Activated naive CD4-positive, alpha-beta T cell (primary cell): ENCODE results near the gene B3GALT4.
"Not testable (repeated sequence)": the region's sequence is repeated elsewhere in the genome, so short reads cannot be mapped to it uniquely, and the experiment has no call there.

Experiments
- DNase-seq, 4 experiments: peaks; one replicate each; lab custom pipeline; 2025; lab: John Stamatoyannopoulos, UW

The B3GALT4 gene

DNA sequence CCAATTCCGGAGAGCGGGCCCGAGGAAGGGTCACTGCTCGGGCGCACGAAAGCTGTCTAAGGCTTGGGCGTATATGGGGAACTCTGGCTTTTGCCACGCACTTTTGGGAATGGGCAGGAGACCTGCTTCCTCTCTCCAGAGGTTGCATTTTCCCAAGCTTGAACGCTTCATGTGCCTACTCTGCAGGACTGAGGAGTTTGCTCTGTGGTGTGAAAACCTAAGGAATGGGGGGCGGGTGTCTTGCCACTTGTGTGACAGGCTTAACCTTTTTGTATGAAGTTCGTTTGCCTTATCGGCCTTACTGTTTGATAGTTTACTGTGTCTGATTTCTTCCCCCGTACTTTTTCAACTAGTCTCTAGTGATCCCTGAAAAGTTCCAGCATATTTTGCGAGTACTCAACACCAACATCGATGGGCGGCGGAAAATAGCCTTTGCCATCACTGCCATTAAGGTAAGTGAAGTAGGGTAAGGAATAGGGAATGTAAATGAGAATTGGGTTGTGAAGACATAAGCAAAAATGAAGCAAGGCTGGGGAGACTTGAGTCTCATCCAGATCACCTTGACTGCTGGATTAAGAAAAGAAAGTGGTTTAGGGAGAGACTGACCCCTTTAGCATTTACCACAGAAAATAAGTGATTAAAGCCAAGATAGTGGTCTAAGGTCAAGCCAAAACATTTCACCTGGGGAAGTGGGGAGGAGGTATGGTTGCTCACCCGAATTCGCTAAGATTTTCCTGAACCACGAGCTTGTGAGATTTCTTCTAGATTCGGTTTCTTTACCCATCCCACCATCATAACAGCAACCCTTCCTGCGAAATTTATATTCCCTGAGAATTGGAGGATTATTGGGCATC is 4.4 kb upstream of the B3GALT4 start:
- DNase-seq: no peak

DNA sequence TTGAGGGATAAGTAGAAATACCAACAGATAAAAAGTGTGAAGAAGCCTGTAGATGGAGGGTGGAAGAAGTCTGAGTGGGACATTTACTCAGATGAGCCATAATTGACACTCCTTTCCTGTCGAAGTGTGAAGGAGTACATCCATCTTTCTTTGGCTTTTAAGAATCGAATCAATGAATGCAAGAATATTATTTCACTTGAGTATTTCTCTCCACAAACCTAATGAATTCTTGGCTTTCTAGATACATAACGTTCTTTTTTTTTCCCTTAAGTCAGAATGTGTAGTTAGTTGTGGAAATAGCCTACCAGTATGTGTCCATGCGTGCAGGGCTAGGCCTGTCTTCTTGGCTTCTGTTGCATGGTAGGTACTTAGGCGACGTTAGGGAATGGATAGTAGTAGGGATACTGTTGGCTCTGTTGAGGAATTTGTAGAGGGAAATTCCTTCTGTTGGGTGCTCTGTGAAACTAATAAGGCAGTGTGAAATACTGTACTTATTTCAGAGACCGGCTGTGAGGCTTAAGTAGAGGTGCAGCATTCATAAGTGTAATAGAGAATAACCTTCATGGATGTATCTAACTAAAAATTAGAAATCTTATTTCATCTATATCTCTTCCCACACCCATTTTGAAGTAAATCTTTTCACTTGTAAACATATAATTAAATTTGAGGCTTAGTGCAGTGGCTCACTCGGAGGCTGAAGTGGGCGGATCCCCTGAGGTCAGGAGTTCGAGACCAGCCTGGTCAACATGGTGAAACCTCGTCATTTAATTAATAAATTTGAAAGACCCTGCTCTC is 3.6 kb upstream of the B3GALT4 start:
- DNase-seq: no peak

DNA sequence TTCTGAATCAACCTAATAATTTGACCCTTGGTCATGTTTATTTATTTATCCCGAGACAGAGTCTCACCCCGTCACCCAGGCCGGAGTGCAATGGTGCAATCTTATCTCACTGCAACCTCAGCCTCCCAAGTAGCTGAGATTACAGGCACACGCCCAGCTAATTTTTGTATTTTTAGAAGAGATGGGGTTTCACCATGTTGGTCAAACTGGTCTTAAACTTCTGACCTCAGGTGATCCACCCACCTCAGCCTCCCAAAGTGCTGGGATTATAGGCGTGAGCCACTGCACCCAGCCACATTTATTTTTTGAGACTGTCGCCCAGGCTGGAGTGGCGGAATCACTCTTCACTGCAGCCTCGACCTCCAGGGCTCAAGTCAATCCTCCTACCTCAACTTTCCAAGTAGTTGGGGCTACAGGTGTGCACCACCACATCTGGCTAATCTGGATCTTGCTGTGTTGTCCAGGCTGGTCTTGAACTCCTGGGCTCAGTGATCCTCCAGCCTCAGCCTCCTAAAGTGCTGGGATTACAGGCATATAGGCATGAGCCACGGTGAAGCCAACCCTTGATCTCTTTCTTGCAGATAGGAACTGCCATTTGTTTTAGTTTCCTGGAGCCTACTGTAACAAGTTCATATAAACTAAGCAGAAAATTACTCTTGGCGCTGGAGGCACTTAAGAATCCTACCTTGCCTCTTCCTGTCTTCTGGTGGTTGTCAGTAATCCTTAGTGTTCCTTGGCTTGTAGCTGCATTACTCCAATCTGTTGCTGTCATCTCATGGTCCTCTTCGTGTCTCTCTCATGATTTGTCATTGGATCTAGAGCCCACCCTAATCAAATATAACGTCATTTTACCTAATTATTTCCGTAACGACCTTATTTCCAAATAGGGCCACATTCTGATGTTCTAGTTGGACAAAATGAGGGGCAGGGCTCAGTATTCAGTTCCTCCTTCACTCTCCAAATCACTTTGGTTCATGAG is 2.7 kb upstream of the B3GALT4 start:
- DNase-seq: no peak

DNA sequence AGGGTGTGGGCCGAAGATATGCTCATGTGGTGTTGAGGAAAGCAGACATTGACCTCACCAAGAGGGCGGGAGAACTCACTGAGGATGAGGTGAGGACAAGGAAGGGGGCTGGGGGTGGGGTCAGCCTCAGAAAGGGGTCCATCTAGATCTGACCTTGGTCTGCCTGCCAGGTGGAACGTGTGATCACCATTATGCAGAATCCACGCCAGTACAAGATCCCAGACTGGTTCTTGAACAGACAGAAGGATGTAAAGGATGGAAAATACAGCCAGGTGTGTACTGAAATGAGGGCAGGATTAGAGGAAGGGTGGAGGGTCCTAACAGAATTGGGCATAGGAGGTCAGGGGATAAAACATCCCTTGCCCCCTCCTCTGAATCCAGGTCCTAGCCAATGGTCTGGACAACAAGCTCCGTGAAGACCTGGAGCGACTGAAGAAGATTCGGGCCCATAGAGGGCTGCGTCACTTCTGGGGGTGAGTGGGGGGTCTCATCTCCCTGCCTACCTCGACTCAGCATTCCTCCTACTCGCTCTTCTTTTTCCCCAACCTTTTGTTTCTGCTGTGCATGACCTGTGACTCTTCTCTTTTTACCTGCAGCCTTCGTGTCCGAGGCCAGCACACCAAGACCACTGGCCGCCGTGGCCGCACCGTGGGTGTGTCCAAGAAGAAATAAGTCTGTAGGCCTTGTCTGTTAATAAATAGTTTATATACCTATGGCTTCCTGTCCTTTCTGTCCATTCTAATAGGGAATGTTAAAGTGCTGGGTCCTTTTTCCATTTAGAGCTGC is 935 bp upstream of the B3GALT4 start:
- DNase-seq: not testable (repeated sequence)

DNA sequence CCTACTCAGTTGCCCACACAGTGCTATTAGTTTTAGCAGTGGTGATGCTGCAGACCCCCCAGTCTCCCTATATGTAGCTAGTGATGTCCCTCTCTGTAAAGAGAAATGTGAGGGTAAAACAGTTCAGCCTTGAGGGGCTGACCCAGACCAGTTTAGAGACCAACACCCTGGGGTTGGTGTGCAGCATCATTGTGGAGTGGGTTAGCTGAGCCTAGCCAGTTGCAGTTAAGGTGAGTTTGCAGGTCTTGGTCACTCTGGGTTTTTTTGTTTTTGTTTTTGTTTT is 401 bp upstream of the B3GALT4 start:
- no peak for DNase-seq

DNA sequence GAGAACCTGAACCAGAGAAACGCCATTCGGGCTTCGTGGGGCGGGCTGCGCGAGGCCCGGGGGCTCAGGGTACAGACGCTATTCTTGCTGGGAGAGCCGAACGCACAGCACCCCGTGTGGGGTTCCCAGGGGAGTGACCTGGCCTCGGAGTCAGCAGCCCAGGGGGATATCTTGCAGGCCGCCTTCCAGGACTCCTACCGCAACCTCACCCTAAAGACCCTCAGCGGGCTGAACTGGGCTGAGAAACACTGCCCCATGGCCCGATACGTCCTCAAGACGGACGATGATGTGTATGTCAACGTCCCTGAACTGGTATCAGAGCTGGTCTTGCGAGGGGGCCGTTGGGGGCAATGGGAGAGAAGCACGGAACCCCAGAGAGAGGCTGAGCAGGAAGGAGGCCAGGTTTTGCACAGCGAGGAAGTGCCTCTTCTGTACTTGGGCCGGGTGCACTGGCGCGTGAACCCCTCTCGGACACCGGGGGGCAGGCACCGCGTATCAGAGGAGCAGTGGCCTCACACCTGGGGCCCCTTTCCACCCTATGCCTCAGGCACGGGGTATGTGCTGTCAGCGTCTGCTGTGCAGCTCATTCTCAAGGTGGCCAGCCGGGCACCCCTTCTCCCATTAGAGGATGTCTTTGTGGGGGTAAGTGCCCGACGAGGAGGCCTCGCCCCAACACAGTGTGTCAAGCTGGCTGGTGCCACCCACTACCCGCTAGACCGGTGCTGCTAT is 904 bp downstream of the B3GALT4 start:
- DNase-seq: no peak

DNA sequence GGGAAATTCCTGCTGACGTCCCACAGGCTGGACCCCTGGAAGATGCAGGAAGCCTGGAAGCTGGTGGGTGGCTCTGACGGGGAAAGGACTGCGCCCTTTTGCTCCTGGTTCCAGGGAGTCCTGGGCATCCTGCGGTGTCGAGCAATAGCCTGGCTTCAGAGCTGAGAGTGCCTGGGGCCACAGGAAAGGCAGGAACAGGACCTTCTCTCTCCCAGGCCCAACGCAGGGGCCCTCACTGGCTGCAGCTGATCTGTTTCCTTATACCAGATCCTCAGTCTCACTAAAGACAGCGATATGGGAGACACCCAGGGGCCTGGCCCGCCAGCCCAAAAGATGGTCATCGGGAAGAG is 1.4 kb downstream of the B3GALT4 start:
- DNase-seq: no peak

DNA sequence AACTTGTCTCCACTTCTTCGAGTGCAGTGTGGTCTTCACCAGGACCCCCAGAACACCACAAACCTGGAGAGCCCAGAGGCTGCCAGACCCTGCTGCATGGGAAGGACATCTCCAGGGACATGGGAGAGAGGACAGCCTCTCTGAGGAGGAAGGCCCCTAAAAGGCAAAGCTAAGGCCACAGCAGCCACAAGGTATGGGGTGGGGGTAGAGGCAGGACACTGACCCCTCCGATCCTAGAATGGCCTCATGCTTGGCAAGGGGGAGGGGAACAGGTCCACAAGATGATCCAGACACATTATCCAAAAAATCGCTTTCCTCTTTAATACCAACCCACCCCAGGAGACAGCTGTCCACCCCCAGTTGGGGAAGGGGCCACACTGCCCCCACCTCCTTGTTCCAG is 1.9 kb downstream of the B3GALT4 start:
- no peak for DNase-seq

DNA sequence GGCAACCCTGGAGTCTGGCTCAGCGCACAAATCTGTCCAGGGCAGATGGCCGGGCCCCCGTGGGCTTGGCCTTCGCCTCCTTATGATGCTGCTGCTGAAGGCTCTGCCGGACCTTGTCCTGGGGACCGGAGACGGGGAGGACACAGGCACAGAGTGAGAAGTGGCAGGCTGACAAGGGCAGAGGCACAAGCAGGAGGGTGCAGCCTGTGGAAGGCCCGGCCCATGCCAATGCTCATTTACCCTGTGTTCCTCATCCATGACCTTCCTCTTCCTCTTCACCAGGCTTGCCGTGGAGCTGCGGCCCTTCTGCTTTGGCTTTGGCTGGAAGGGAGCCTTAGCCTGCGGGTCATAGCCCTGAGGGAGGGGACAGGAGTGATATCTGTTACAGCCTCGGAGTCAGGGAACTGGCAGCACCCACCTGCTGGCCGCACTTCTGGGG is 2.4 kb downstream of the B3GALT4 start:
- no peak for DNase-seq

DNA sequence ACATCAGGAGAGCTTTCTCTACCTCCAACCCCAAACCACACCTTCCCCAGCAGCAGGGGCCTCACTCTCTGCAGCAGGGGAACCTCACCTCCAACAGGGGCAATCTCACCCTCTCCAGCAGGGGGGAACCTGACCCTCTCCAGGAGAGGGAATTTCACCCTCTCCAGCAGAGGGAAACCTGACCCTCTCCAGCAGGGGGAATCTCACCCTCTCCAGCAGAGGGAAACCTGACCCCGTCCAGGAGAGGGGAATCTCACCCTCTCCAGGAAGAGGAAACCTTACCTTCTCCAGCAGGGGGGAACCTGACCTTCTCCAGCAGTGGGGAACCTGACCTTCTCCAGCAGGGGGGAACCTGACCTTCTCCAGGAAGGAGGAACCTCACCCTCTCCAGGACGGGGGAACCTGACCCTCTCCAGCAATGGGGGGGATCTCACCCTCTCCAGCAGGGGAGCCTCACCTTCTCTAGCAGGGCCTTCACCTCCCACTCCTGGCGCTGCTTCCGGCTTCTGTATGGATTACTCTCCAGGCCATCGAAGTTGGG is 3.1 kb downstream of the B3GALT4 start:
- no peak for DNase-seq

DNA sequence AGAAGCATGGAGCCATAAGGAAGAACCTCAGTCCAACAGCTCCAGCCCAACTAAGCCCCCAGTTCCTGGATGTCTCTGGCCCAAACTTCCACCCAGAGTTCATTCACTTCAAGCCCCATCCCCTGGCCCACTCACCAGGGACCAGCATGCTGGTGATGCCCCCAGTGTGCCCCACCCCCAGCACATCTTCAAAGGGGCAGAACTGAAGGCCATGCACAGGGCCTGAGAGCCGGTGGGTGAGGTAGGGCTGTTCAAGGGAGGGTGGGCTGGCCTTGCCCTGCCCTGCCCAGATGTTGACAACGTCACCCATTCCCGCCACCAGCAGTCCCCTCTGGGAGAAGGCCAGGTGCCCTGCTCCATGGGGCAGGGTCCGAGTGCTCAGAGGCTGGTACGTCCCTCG is 3.6 kb downstream of the B3GALT4 start:
- DNase-seq: no peak

DNA sequence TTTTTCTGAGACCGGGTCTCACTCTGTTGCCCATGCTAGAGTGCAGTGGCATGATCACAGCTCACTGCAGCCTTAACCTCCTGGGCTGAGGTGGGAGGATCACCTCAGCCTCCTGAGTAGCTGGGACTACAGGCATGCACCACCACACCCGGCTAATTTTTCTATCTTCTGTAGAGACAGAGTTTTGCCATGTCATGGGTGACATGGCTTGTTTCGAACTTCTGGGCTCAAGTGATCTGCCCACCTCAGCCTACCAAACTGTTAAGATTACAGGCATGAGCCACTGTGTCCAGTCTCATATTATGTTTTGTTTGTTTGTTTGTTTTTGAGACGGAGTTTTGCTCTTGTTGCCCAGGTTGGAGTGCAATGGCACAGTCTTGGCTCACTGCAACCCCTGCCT is 8.3 kb downstream of the B3GALT4 start:
- DNase-seq: not testable (repeated sequence)

DNA sequence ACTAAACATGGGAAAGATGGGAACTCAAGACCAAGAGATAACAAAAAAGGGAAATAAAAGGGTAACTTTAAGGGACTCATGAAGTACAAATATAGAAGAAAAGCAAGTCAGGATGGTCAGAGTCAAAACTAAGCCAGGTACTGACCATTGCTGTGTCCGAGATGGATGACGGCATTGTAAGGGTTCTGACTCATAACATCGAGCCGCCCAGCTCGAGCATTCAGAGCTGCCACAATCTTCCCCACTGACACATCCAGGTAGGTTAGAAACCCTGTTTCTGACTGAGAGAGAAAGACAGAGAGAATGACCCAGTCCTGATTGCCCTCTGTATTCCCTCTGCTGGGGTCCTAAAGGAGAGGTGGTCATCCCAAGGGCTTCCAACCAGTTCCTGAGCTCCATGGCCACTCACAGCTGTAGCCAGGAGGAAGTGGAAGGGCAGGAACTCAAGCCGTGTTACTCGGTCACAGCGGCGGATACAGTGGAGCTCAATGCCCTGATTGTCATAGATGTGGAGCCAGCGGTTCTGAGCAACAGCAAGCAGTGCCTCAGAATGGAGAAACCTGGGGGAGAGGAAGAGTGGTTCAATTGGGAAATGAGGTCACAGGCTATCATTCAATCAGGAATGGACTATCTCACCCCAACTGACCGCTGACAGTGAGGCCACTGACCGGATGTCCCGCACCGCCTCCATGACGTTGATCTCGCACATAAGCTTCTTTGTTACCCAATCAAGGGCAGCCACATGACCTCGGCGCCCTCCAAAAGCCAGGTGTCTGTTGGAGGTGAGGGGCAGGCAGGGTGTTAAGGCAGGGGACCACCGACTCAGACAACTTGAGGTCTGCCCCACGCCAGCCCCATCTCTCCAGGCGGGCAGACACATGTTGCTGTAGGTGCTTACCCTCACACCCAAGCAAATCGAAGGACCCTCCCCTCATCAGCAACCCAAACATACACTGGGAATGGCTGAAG is 10.3 kb downstream of the B3GALT4 start:
- DNase-seq: no peak

DNA sequence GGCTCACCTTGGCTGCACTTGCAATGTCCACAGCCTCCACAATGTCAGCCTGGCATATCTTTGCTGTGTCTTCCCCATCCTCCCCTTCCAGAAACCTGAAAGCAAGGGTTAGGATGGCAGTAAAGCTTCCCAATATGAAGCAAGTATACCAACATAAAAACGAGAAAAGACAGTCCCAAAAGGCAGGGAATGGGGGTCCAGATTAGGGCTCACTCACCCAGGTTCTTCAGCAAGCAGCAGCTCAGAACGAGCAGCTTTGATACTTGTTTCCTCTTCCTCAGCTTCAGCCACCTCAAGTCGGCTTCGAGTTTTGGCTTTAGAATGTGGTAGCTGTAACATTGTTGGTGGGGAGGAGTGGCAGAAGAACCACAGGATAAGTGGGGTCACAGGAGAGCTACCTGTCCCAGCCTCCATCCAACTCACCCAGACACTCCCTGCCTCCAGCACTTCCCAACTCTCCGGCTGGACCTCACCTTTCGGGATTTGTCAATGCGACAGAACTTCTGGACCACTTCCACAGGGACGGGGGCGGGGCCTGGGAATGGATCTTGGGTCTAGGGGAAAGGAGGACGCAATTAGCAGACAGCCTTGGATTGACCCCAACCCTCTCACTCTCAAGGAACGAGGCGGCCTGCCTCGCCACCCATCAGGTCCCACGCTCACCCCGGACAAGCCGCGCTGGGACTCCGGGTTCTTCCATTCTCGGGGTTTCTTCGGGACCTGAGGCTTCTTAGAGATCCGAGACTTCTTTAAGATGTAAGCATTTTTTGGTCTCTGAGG is 11.4 kb downstream of the B3GALT4 start:
- no peak for DNase-seq

DNA sequence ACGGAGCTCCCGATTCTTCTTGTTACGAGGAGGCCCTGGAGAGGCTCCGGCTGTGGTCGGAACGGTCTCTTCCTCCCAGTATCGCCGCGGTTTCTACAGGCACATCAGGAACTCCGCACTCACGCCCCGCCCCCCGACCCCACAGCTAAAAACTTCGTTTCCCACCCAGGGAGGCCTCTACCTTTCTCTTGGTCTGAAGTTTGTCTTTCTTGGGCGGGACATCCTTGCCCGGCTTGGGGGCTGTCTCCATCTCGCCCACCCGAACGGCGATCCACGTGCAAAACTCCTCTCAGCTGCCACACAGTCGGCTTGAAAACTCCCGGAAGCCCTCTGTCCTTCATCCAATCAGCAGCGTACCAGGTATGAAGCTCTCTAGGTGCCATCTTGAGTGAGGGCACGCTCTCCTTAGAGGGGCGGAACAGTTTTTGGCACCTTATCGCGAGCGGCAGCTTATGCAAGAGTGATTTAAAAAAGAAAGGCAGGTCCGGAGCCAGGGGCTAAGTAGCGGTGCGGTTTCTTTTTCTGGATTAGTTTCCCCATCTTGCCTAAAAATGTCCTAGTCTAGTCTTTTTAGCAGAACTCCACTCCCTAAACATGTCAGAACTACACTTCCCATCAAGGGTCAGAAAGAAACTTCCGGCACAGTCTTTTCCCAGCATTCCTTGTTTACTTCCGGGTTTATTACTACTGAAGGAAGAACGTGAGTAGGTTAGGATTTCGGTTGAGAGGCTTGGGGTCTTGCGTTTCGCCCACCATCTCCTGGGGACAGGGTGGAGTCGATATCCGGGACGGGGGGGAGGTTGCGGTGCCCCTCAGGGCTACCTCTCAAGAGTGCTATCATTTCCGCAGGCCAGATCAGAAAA is 12.2 kb downstream of the B3GALT4 start, which contains the start of the genes PFDN6 and WDR46:
PFDN6 (plus strand) TSS at position 681 of the 863 bp plus-strand sequence. CDS start 256 bp downstream, outside the sequence.
WDR46 (minus strand) TSS at position 319 of the 863 bp plus-strand sequence; CDS start at position 250, 69 bp downstream.
- DNase-seq: peak; percentile 32 to 61 (median 55)

DNA sequence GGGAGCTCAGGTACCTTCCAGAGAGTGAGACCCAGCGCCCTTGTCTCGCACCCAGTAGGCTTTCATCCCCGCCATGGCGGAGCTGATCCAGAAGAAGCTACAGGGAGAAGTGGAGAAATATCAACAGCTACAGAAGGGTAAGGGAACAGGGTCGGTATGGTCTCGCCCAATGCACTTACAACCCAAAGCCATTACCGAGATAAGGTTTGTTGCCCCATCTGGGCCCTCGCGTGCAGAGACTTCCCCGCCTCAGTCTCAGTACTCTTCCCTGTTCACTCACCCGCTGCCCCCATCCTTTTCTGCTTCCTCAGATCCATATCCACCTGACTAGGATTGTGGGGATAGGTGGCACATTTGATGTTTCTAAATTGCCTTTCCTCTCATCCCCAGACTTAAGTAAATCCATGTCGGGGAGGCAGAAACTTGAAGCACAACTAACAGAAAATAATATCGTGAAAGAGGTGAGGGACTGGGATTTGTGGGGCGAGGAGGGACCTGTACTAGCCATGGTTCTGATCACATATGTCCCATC is 12.9 kb downstream of the B3GALT4 start:
- DNase-seq: no peak

DNA sequence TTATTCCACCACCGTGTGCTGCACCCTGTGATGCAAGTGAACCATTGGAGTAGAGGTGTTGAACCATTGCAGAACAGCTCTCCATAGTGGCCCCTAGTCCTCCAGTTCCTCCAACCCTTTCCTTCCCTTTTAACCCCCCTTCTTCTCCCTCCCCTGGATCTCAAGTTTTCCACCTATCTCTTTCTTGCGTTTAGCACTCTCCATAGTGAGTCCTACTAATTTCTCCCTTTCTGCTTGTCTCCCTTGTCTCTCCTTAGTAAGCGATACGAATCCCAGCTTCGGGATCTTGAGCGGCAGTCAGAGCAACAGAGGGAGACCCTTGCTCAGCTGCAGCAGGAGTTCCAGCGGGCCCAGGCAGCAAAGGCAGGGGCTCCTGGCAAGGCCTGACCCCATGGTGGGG is 13.5 kb downstream of the B3GALT4 start:
- no peak for DNase-seq
